Measurements from ENCODE around the gene TTC17.

DNA sequence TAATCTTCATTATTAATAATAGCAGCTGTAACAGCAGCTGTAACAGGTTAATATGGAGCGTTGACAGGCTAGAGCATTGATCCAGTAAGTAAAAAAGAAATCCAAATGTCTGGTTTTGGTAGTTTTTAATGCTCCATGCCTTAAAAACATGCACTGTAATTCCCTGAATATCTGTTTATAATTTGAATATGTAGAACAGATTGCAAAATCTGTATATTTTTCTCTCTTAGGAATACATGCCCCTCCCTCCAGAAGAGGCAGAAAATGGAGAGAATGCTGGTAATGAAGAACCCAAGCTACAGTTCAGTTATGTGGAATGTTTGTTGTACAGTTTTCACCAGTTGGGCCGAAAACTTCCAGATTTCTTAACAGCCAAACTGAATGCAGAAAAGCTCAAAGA is 30.2 kb upstream of the TTC17 start:
- no peak for TF ChIP-seq EZH2 (IDR thresholded peaks at IDR 0.05; ENCODE audit: borderline replicate concordance, low read depth, low read length, poor library complexity, severe bottlenecking)
- TF ChIP-seq, protein P1, sequence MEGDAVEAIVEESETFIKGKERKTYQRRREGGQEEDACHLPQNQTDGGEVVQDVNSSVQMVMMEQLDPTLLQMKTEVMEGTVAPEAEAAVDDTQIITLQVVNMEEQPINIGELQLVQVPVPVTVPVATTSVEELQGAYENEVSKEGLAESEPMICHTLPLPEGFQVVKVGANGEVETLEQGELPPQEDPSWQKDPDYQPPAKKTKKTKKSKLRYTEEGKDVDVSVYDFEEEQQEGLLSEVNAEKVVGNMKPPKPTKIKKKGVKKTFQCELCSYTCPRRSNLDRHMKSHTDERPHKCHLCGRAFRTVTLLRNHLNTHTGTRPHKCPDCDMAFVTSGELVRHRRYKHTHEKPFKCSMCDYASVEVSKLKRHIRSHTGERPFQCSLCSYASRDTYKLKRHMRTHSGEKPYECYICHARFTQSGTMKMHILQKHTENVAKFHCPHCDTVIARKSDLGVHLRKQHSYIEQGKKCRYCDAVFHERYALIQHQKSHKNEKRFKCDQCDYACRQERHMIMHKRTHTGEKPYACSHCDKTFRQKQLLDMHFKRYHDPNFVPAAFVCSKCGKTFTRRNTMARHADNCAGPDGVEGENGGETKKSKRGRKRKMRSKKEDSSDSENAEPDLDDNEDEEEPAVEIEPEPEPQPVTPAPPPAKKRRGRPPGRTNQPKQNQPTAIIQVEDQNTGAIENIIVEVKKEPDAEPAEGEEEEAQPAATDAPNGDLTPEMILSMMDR (conservative IDR thresholded peaks at IDR 0.05; ENCODE audit: low read depth, low read length): no peak

Data from A673 (cell line).